SKM-1 (cell line): ENCODE data around the gene MREG.
"Not testable (repeated sequence)": the region's sequence is repeated elsewhere in the genome, so short reads cannot be mapped to it uniquely, and the experiment has no call there.

Experiments
- DNase-seq: peaks from one replicate; lab custom pipeline; 2025; ENCODE audit not compliant: unreplicated experiment; lab: John Stamatoyannopoulos, UW

MREG gene

DNA sequence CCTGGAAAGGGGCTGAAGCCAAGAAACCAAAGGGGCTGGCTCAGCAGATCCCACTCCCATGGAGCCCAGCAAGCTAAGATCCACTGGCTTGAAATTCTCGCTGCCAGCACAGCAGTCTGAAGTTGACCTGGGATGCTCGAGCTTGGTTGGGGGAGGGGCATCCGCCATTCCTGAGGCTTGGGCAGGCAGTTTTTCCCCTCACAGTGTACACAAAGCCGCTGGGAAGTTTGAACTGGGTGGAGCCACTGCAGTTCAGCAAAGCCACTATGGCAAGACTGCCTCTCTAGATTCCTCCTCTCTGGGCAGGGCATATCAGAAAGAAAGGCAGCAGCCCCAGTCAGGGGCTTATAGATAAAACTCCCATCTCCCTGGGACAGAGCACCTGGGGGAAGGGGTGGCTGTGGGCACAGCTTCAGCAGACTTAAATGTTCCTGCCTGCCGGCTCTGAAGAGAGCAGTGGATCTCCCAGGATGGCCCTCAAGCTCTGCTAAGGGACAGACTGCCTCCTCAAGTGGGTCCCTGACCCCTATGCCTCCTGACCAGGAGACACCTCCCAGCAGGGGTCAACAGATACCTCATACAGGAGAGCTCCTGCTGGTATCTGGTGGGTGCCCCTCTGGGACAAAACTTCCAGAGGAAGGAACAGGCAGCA is 24.7 kb downstream of the MREG start:
- not testable (repeated sequence) for DNase-seq

DNA sequence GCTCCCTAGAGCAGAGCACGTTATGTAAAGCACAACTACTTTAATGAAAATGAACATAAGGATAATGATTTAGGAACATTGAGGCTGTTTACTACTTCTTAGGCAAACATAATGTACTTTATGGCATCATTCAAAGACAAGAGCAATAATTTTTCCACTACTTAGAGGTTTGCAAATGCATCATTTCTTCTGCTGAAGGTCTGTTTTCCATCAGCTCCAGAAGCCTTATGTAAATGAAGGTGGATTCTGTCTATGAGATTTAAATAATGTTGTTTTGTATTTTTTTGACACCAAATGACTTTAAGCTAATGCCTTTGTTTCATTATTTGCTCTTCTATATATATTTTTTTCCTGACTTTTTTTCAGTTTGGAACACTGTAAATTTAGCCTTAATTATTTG is 28.1 kb downstream of the MREG start:
- no peak for DNase-seq

GRCh38 chr2:215984661-215985060 is 28.7 kb downstream of the MREG start:
- no peak for DNase-seq

DNA sequence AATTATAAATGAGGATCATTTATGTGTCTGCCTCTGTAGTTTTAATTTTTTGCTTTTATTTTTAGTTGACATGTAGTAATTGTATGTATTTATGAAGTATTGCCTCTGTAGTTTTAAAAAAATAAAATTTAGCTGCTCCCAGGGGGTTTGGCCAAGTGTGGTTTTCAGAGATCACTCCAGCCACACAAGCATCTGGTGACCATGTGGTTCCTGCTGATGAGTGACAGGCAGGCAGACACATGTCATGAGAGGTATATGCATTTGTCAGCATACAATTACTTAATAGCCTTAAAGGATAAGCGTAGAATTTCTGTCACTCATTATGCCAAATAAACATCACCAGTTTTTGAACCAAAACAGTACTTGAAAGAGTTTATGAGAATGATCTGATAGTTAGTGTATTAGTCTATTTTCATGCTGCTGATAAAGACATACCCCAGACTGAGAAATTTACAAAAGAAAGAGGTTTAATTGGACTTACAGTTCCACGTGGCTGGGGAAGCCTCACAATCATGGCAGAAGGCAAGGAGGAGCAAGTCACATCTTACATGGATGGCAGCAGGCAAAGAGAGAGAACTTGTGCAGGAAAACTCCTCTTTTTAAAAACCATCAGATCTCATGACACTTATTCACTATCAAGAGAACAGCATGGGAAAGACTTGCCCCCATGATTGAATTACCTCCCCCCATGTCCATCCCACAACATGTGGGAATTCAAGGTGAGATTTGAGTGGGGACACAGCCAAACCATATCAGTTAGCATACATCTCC is 29.6 kb downstream of the MREG start:
- no peak for DNase-seq

- DNase-seq = no peak
Measured at GRCh38 chr2:215982465-215982875, 30.9 kb downstream of the MREG start.

DNA sequence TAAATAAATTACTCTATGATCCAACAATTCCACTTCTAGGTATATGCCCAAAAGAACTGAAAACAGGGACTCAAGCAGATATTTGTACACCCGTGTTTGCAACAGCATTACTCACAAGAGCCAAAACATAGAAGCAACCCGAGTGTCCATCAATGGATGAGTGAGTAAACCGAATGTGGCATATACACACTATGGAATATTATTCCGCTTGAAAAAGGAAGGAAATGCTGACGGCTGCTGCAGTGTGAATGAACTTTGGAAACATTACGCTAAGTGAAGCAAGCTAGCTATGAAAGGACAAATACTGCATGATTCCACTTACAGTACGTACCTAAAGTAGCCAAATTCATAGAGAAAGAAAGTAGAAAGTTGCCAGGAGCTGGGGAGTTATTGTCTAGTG is 32.2 kb downstream of the MREG start:
- no peak for DNase-seq

GRCh38 chr2:215979620-215980019 is 33.7 kb downstream of the MREG start:
- no peak for DNase-seq

- DNase-seq = no peak
Measured at GRCh38 chr2:215974700-215975429, 38.5 kb downstream of the MREG start.

GRCh38 chr2:215973954-215974699 is 39.2 kb downstream of the MREG start:
- peak; percentile 50 for DNase-seq

DNA sequence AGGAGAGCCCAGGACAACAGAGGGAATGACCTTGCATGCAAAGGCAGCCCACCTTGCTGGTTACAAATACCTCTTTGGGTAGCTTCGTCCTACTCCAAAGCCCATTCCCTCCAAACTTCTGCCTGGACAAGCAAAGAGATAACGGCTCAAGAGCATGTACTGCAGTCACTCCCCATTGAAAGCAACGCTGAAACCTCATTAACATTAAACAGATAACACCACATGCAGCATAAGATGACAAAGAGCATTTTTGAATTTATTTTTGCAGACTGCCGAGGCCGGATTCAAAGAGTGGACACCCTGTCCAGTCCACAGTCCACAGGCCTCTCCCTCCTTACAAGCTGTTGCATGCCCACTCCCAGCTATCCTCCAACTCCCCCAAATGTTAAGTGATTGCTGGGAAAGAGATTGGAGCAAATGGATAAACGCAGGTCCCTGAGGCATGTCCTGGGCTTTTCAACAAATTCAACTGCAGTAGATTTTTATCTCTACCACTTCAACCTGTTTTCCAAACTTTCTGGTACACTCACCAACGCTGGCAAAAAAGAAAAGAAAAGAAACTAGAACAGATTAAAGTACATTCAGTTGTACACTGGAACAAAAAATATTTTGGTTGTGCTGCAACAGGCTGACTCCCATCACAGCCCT is 40.1 kb downstream of the MREG start:
- DNase-seq = no peak

- no peak for DNase-seq
Measured at GRCh38 chr2:215971671-215972070, 41.7 kb downstream of the MREG start.

GRCh38 chr2:215970894-215971293 is 42.5 kb downstream of the MREG start:
- DNase-seq = not testable (repeated sequence)

- no peak for DNase-seq
Measured at GRCh38 chr2:215970425-215970824, 42.9 kb downstream of the MREG start.

- DNase-seq = no peak
Measured at GRCh38 chr2:215969131-215969841, 44.1 kb downstream of the MREG start.

- DNase-seq = no peak
Measured at GRCh38 chr2:215968499-215968898, 44.9 kb downstream of the MREG start.

GRCh38 chr2:215967590-215968378 is 45.6 kb downstream of the MREG start:
- DNase-seq = no peak

DNA sequence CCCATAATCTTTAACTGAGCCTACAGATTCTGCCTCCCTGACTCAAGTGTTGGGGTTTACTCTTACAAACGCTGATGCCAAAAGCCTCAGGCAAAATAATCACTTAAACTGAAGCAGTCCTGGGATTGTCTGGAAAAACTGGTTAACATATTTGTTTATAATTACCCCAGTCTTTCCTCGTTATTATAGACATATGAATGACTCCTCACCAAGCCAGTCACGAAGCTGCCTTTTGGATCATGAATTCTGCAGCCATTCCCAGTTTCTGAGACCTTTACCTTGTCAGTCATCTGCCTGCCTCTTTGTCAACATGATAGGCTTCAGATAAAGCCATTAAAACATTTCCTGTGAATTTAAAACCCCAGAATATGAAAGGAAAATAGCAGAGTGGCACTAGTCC is 46.4 kb downstream of the MREG start:
- no peak for DNase-seq

DNA sequence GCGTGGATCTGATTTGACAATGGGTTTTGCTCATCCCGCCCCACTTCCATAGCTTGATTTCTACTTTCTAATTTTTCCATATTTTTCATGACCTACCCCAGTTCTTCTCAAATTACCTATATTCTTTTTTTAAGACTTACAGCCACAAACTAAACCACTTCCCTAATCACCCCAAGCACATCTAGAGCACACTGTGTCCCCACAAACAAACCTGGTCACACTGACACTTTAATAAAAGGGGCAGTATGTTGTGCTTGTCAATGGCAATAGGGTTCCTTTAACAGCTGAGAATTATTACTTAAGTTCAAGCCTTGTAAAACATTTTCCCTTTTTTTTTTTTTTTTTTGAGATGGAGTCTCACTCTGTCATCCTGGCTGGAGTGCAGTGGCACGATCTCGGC is 47.1 kb downstream of the MREG start:
- no peak for DNase-seq

DNA sequence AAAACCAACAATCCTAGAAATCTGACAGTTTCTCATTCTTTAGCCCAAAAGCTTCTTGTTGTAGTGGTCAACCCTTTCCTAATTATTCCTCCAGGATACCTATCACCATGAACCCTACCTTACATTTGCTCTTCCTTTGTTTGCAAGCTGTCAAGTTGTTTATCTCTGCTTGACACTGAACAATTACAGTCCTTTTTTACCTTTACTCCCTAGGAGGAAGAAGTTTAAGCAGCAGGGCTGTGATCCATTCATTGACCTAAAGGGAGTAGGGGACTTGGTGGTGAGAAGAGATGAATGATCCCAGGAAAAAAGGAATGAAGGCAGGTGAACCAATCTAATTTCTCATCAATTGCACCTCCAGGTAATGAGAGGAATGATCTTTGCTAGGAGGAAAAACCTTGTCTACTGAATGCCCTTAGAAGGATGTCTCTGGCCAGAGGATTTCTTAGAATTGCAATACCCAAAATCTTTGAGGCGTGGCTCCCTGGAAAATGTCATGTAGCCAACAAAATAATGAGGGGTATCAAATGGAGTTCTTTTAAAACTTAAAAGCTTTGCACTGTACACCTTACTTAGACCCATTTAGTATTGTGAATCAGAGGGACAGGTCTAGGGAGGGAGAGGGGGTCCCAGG is 47.7 kb downstream of the MREG start:
- no peak for DNase-seq
